Type B pancreatic cell (in vitro differentiated cells): ENCODE data around the gene CIITA. TPM values are rescaled to one million over a fixed set of nuclear protein-coding genes. Genes with fewer than 3 reads are reported as not detected.
"Not testable (repeated sequence)": the region's sequence is repeated elsewhere in the genome, so short reads cannot be mapped to it uniquely, and the experiment has no call there.

ENCODE experiments used
- DNase-seq: peaks from one replicate; pipeline ENCODE4 v3.0.0; 2021; ENCODE audit warnings: mixed read lengths; ENCODE audit not compliant: unreplicated experiment; ENCODE audit errors: extremely low spot score
- H3K27ac Mint-ChIP-seq: 2 replicates; pipeline ENCODE4 v1.8.0; 2021; ENCODE audit warnings: mild to moderate bottlenecking, mixed read lengths
- H3K27me3 Mint-ChIP-seq: 2 replicates; pipeline ENCODE4 v1.8.0; 2021; ENCODE audit warnings: mixed read lengths
- H3K36me3 Mint-ChIP-seq: 2 replicates; pipeline ENCODE4 v1.8.0; 2021; ENCODE audit warnings: mixed read lengths
- H3K4me1 Mint-ChIP-seq: one replicate; pipeline ENCODE4 v1.8.0; 2021; ENCODE audit warnings: mixed read lengths; ENCODE audit not compliant: unreplicated experiment
- H3K4me3 Mint-ChIP-seq: 2 replicates; pipeline ENCODE4 v1.8.0; 2021; ENCODE audit warnings: mild to moderate bottlenecking, mixed read lengths
- H3K9me3 Mint-ChIP-seq: 2 replicates; pipeline ENCODE4 v1.8.0; 2021; ENCODE audit warnings: mixed read lengths
- total RNA-seq: library from RNA; stranded (reverse); gene quantifications from 2 replicates; pipeline ENCODE4 v1.2.1, GENCODE V29; 2021; ENCODE audit warnings: low replicate concordance
- TF ChIP-seq, protein P1 (sequence below): fragments of 200-600 bp; sonication (generic); conservative IDR thresholded peaks from 2 replicates; pipeline ENCODE4 v1.5.0; 2021; ENCODE audit warnings: antibody characterized with exemption, mild to moderate bottlenecking

Gene CIITA
- total RNA-seq, 1 donor from 2014 or later: not detected

DNA sequence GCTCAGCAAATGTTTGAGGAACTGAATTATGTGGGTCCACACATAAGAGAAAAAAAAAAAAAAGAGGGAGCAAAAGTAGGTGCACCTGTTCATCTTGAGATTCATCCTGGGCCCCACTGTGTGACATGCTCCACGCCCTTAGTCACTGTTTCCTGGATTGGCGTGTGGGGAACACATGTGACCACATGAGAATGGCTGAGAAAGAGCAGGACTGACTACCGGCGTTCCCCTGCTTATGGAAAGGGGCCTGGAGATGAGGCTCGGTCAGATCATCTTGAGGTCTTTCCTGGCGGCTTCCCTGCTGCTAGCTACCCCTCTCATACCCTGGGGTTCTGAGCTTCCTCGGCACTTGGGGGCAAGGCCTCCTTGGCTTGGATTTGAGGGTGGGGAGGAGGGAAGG is 61.3 kb downstream of the CIITA start:
- peaks cover 34% of the 10 kb centered on the region for H3K4me1 Mint-ChIP-seq
- no peak overlapping the region for H3K4me3 Mint-ChIP-seq

DNA sequence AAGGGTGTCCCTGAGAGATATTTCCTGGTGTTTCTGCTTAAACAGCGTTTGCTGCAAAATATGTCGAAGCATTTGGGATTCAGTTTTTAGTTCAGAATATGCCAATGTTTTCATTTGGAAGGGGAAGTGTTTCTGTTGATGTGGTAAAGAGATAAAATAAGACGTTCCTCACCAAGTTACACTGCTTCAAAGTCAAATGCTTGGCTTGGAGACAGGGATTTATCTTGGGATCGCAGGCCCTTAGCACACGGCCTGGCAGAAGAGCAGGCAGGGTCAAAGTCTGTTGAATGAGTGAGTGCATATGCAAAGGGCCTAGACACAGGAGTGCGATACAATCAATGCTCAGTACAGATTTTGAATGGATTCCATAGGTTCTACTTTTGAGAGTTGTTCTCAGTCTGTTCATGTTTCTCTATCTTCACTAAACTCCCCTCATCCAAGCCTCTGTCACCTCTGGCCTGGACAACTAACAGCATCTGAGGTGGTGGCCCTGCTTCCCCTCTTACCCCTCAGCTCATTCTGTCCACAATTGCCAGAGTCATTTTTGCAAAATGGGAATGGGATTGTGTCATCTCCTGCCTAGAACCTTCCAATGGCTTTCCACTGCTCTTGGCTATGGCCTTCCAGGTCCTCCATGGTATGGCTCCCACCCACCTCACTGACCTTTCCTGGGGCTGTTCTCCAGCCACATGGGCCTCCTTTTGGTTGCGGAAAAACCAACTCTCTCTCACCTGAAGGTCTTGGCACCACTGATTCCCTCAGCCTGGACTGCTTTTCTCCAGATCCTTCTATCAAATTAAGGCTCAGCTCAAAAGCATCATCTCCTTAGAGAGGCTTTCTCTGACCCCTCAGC is 62.0 kb downstream of the CIITA start:
- Mint-ChIP-seq H3K36me3 (peaks cover 11% of the 10 kb centered on the region), H3K4me1 (peaks cover 34% of the 10 kb centered on the region), H3K27ac (no peak overlapping the region), H3K4me3 (peak overlapping the region; percentile 95), H3K27me3 (no peaks in the 10 kb centered on the region), H3K9me3 (no peaks in the 10 kb centered on the region)
- TF ChIP-seq, protein P1, sequence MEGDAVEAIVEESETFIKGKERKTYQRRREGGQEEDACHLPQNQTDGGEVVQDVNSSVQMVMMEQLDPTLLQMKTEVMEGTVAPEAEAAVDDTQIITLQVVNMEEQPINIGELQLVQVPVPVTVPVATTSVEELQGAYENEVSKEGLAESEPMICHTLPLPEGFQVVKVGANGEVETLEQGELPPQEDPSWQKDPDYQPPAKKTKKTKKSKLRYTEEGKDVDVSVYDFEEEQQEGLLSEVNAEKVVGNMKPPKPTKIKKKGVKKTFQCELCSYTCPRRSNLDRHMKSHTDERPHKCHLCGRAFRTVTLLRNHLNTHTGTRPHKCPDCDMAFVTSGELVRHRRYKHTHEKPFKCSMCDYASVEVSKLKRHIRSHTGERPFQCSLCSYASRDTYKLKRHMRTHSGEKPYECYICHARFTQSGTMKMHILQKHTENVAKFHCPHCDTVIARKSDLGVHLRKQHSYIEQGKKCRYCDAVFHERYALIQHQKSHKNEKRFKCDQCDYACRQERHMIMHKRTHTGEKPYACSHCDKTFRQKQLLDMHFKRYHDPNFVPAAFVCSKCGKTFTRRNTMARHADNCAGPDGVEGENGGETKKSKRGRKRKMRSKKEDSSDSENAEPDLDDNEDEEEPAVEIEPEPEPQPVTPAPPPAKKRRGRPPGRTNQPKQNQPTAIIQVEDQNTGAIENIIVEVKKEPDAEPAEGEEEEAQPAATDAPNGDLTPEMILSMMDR: no peak
- no peak for DNase-seq

More for the DNA sequence above, 61.3 kb downstream of the CIITA start:
- H3K36me3 Mint-ChIP-seq: peaks cover 11% of the 10 kb centered on the region
- no peak for DNase-seq
- no peaks in the 10 kb centered on the region for H3K27me3 Mint-ChIP-seq
- TF ChIP-seq, protein P1: no peak
- H3K27ac Mint-ChIP-seq: no peak overlapping the region
- H3K9me3 Mint-ChIP-seq: no peaks in the 10 kb centered on the region

DNA sequence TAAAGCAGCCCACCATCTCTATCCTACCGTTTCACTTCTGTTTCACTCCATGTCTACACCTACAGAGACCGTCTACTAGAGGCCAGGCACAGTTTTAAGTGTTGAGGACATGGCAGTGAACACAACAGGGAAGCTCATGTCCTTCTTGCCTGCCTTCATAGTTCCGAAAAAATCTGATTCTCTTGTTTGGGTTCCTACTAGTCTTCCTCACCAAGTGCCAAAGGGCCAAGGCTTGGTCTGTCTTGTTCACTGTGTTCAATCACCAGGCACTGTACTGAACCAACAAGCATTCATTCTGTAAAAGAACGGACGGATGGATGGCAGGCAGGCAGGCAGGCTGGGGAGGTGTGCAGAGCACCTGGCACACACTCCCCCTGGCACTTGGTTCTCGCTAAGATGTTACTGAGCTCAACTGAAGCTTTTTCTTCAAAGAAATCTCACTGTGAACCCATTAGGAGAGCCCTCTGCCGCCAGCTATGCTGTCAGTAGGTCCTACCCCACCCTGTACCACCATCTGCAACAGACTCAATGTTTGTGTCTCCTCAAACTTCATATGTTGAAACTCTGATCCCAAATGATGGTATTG is 62.7 kb downstream of the CIITA start:
- DNase-seq: no peak
- H3K27ac Mint-ChIP-seq: no peak overlapping the region
- TF ChIP-seq, protein P1: no peak
- H3K4me1 Mint-ChIP-seq: peaks cover 38% of the 10 kb centered on the region
- H3K4me3 Mint-ChIP-seq: peak overlapping the region; percentile 95
- peaks cover 11% of the 10 kb centered on the region for H3K36me3 Mint-ChIP-seq
- H3K27me3 Mint-ChIP-seq: no peaks in the 10 kb centered on the region
- no peaks in the 10 kb centered on the region for H3K9me3 Mint-ChIP-seq

DNA sequence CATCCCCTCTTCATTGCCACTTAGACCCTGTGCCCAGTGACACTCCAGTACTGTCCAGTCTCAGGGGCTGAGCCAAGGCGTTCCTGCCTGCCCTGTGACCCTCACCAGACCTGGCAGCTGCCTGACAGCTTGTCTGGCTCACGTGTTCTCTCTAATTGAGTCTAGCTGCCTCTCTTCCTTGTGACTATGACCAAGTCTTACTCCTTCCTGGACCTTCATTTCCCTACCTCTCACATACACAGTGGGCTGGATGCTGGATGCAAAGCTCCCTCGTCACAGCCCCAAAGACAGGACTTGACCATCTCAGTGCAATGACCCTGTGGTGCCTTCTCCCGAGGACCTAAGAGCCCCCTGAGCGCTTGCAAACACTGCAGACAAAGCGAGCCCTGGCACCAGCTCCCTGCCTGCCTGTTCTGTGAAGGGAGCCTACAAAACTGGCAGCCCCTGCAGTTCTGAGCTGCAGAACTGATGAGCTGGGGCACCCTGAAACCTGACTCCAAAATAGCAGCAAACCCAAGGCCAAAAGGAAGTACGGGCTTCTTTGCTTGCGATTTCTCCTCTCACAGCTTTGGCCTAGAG is 63.6 kb downstream of the CIITA start:
- Mint-ChIP-seq H3K27me3 (no peaks in the 10 kb centered on the region), H3K4me1 (peaks cover 44% of the 10 kb centered on the region), H3K9me3 (no peaks in the 10 kb centered on the region), H3K4me3 (peak overlapping the region; percentile 95), H3K27ac (peak overlapping the region; percentile 43), H3K36me3 (peaks cover 11% of the 10 kb centered on the region)
- DNase-seq: no peak
- TF ChIP-seq, protein P1: no peak

DNA sequence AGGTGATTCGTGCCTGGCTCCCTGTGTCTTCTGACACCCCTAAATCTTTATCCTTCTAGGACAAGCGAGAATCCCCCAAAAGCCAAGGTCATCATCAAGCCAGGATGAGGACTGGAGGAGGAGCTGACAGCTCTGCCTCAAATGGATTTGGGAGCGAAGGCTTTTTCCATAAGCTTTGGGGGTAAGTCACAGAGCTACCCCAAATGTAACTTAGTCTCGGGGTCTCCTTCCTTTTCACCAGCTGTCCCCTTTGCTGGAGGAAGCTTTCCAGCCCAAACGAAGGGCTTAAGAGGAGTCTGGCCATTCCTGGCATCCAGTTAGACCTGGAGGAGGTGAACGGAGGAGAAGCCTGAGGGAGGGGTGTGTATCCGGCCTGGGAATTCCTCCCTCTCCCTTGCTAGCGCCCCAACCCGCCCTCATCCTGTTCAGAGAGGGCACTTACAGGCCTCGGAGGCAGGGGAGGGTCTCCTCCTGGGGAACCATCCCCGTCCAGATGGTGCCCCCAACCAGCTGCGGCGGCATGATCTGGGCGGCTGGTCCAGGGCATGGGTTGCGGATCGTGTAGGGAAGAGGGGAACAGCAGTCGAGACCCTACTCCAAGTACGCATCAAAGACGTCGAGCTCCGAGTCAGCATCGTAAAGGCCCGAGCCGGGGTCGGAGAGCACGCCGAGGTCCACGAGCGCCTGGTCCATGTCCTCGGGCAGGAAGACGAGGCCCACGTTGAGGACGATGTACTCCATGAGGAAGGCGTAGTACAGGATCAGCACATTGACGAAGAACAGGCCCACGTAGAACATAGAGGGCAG is 64.3 kb downstream of the CIITA start:
- Mint-ChIP-seq H3K27me3 (no peaks in the 10 kb centered on the region), H3K27ac (peak overlapping the region; percentile 81), H3K4me3 (peak overlapping the region; percentile 95), H3K4me1 (peaks cover 51% of the 10 kb centered on the region), H3K9me3 (no peaks in the 10 kb centered on the region), H3K36me3 (peaks cover 11% of the 10 kb centered on the region)
- TF ChIP-seq, protein P1: no peak
- DNase-seq: no peak

DNA sequence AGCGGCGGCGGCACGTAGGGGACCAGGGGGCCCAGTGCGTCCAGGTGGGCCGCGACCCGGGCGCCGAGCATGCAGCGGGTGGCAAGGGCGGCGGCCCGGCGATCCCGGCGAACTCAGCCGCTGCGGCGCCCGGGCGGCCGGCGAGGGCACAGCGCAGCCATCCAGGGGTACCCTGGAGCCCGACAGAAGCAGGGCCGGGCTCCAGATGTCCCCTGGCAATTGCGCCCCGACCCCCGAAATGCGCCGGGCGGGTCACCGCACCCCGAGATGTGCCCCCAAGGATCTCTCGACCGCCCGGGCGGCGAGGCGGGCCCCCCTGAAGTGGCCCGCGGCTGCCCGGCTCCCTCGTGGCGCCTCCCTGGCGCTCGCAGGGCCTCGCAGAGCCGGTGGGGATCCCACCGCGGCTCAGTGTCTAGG is 64.9 kb downstream of the CIITA start:
- H3K27me3 Mint-ChIP-seq, H3K9me3 Mint-ChIP-seq, DNase-seq: not testable (repeated sequence)
- Mint-ChIP-seq H3K4me1 (peaks cover 52% of the 10 kb centered on the region), H3K36me3 (peaks cover 11% of the 10 kb centered on the region), H3K4me3 (peak overlapping the region; percentile 95), H3K27ac (peak overlapping the region; percentile 81)
